Endometrial microvascular endothelial cells (primary cell): Measurements from ENCODE around the gene TREML4. TPM values are rescaled to one million over a fixed set of nuclear protein-coding genes. Genes with fewer than 3 reads are reported as not detected.

ENCODE experiments used
- in situ Hi-C: cut with HindIII; loops from 2 replicates; pipeline ENCODE4 v1.10.0; 2017; ENCODE audit warnings: low sequenced_read_pairs, low pct_unique_long_range_greater_than_20kb; ENCODE audit errors: inconsistent ontology term
- total RNA-seq: library from RNA; depleted of rRNA; stranded (reverse); fragments of >200 nt; gene quantifications from one replicate; pipeline ENCODE4 v1.2.3, GENCODE V29; 2015; ENCODE audit errors: inconsistent ontology term

TREML4 gene
- total RNA-seq, 1 donor from 2014 or later = not detected

GRCh38 chr6:41200901-41201763, 27.0 kb upstream of the TREML4 start, which contains the start of gene TREML2:
TSS of gene TREML2 (minus strand) at chr6:41201149. CDS start at chr6:41201008, 141 bp downstream.
- in situ Hi-C loops = no loop called here

GRCh38 chr6:41201764-41202173, 26.4 kb upstream of the TREML4 start:
- in situ Hi-C loops = no loop called here

GRCh38 chr6:41204156-41204555, 24.0 kb upstream of the TREML4 start:
- in situ Hi-C loops = no loop called here

- in situ Hi-C loops = no loop called here
Observed at GRCh38 chr6:41208439-41209106, 19.6 kb upstream of the TREML4 start.

GRCh38 chr6:41209547-41210320, 18.4 kb upstream of the TREML4 start:
- in situ Hi-C loops = no loop called here

GRCh38 chr6:41214559-41215238, 13.4 kb upstream of the TREML4 start:
- in situ Hi-C loops = no loop called here

GRCh38 chr6:41215777-41216176, 12.4 kb upstream of the TREML4 start:
- in situ Hi-C loops = no loop called here

- in situ Hi-C loops = no loop called here
Observed at GRCh38 chr6:41216616-41217015, 11.5 kb upstream of the TREML4 start.

- in situ Hi-C loops = no loop called here
Observed at GRCh38 chr6:41222045-41222444, 6.1 kb upstream of the TREML4 start.

- in situ Hi-C loops = no loop called here
Observed at GRCh38 chr6:41222513-41222912, 5.6 kb upstream of the TREML4 start.

GRCh38 chr6:41224800-41225199, 3.3 kb upstream of the TREML4 start:
- in situ Hi-C loops = no loop called here

- in situ Hi-C loops = no loop called here
Observed at GRCh38 chr6:41226752-41227151, 1.4 kb upstream of the TREML4 start.

- in situ Hi-C loops = no loop called here
Observed at GRCh38 chr6:41228616-41229015, 467 bp downstream of the TREML4 start.

GRCh38 chr6:41229721-41230120, 1.6 kb downstream of the TREML4 start:
- in situ Hi-C loops = no loop called here

GRCh38 chr6:41231246-41231645, 3.1 kb downstream of the TREML4 start:
- in situ Hi-C loops = no loop called here

- in situ Hi-C loops = no loop called here
Observed at GRCh38 chr6:41232667-41233066, 4.5 kb downstream of the TREML4 start.

GRCh38 chr6:41236276-41236675, 8.1 kb downstream of the TREML4 start:
- in situ Hi-C loops = no loop called here

GRCh38 chr6:41237128-41237527, 9.0 kb downstream of the TREML4 start:
- in situ Hi-C loops = no loop called here
